H1 (cell line): ENCODE measurements around the gene PSORS1C2. TPM values are rescaled to one million over a fixed set of nuclear protein-coding genes. Genes with fewer than 3 reads are reported as not detected.

Experiments used
- CTCF ChIA-PET: fragments of 300-600 bp; sonication (Branson Sonifier 250); formaldehyde crosslinking; loops from one replicate; lab custom pipeline; 2021; ENCODE audit not compliant: partially characterized antibody; lab: Charles Lee
- POLR2A ChIA-PET: fragments of 300-600 bp; sonication (Branson Sonifier 250); formaldehyde crosslinking; loops from one replicate; lab custom pipeline; 2021; ENCODE audit warnings: inconsistent platforms; ENCODE audit not compliant: partially characterized antibody; lab: Charles Lee
- DNase-seq, 2 experiments: peaks; one replicate each; pipeline versions ENCODE4 v3.0.0 to v3.0.0-alpha.2; 2010 to 2022; ENCODE audit warnings: low spot score in 2 of 2, low read depth in 1 of 2, mixed read lengths in 1 of 2
- FAIRE-seq: peaks from 2 replicates; lab custom pipeline; 2011; peaks lifted over from hg19 to GRCh38; lab: Jason Lieb, UNC
- H2AFZ ChIP-seq: 2 replicates; pipeline ENCODE4 v1.8.1; 2012; ENCODE audit warnings: low read length, inconsistent platforms
- H2AK5ac ChIP-seq: 2 replicates; pipeline ENCODE4 v1.6.1; 2013; ENCODE audit warnings: low read depth, low read length
- H2BK120ac ChIP-seq: replicated peaks from 2 replicates; pipeline ENCODE3; 2013; ENCODE audit warnings: low read depth, low read length, inconsistent platforms
- H2BK12ac ChIP-seq: 2 replicates; pipeline ENCODE4 v1.6.1; 2013; ENCODE audit warnings: low read depth, low read length
- H2BK15ac ChIP-seq: 2 replicates; pipeline ENCODE4 v1.6.1; 2013; ENCODE audit warnings: low read length
- H2BK20ac ChIP-seq: 2 replicates; pipeline ENCODE4 v1.6.1; 2013; ENCODE audit warnings: low read length
- H2BK5ac ChIP-seq: 2 replicates; pipeline ENCODE4 v1.6.1; 2013; ENCODE audit warnings: low read depth, low read length
- H3K14ac ChIP-seq: 2 replicates; pipeline ENCODE4 v1.6.1; 2013; ENCODE audit warnings: inconsistent platforms; ENCODE audit not compliant: insufficient read length
- H3K18ac ChIP-seq: 2 replicates; pipeline ENCODE4 v1.6.1; 2013; ENCODE audit warnings: low read length; ENCODE audit errors: extremely low read depth
- H3K23ac ChIP-seq: 2 replicates; pipeline ENCODE4 v1.6.1; 2013; ENCODE audit warnings: inconsistent platforms; ENCODE audit not compliant: insufficient read length
- H3K23me2 ChIP-seq: 2 replicates; pipeline ENCODE4 v1.6.1; 2013; ENCODE audit warnings: low read depth, low read length
- H3K27ac ChIP-seq: 2 replicates; pipeline ENCODE4 v1.6.1; 2011; ENCODE audit warnings: low read depth, low read length, inconsistent platforms
- H3K27me3 ChIP-seq, 4 experiments: replicated peaks in 1 of 4; 1 replicate in 1 of 4; 2 replicates in 3 of 4; pipeline versions ENCODE4 v1.6.1 to v1.8.1; 2011 to 2013; ENCODE audit warnings: low read length in 3 of 4, mild to moderate bottlenecking in 3 of 4, inconsistent platforms in 2 of 4, mixed read lengths in 2 of 4, moderate library complexity in 1 of 4; ENCODE audit not compliant: control insufficient read depth in 3 of 4, insufficient read depth in 3 of 4; ENCODE audit errors: extremely low read depth in 1 of 4
- H3K36me3 ChIP-seq, 4 experiments: 2 replicates each; pipeline versions ENCODE4 v1.6.1 to v1.8.1; 2011 to 2013; ENCODE audit warnings: mild to moderate bottlenecking in 4 of 4, low read length in 3 of 4, moderate library complexity in 2 of 4, control low read depth in 1 of 4, inconsistent platforms in 1 of 4; ENCODE audit not compliant: insufficient read depth in 4 of 4, control insufficient read depth in 2 of 4
- H3K4ac ChIP-seq: replicated peaks from 2 replicates; pipeline ENCODE3; 2013; ENCODE audit warnings: low read length, low read depth, mixed read lengths, inconsistent platforms; ENCODE audit not compliant: insufficient read length
- H3K4me1 ChIP-seq, 4 experiments: replicated peaks in 1 of 4; 1 replicate in 1 of 4; 2 replicates in 3 of 4; pipeline versions ENCODE4 v1.6.1 to v1.8.1; 2011 to 2013; ENCODE audit warnings: low read length in 3 of 4, inconsistent platforms in 2 of 4, mixed read lengths in 1 of 4; ENCODE audit not compliant: insufficient read depth in 4 of 4, control insufficient read depth in 3 of 4
- H3K4me2 ChIP-seq, 2 experiments: 2 replicates each; pipeline versions ENCODE4 v1.6.1 to v1.8.1; 2011 to 2013; ENCODE audit warnings: low read depth in 2 of 2, low read length in 2 of 2, control low read depth in 1 of 2, inconsistent platforms in 1 of 2, mild to moderate bottlenecking in 1 of 2; ENCODE audit not compliant: insufficient read depth in 1 of 2
- H3K4me3 ChIP-seq, 4 experiments: fragments of 200-600, 300-600 bp in 1 of 4; sonication (generic), shearing (Covaris generic), sonication (Bioruptor Twin) in 1 of 4; 2 replicates each; pipeline versions ENCODE4 v1.5.1 to v1.8.1; 2011 to 2016; ENCODE audit warnings: low read length in 4 of 4, low read depth in 3 of 4, control low read depth in 2 of 4, inconsistent platforms in 2 of 4, mild to moderate bottlenecking in 2 of 4, mixed read lengths in 1 of 4, moderate library complexity in 1 of 4; ENCODE audit not compliant: insufficient read depth in 2 of 4; ENCODE audit errors: extremely low read depth in 1 of 4
- H3K56ac ChIP-seq: replicated peaks from 2 replicates; pipeline ENCODE3; 2013; ENCODE audit warnings: low read depth, mild to moderate bottlenecking, mixed read lengths, low read length, inconsistent platforms; ENCODE audit not compliant: insufficient read length
- H3K79me1 ChIP-seq: 2 replicates; pipeline ENCODE4 v1.6.1; 2013; ENCODE audit warnings: low read depth, low read length, control low read depth
- H3K79me2 ChIP-seq, 2 experiments: 2 replicates each; pipeline versions ENCODE4 v1.6.1 to v1.8.1; 2012 to 2013; ENCODE audit warnings: low read length in 2 of 2, mild to moderate bottlenecking in 2 of 2, inconsistent platforms in 1 of 2; ENCODE audit not compliant: insufficient read depth in 2 of 2, control insufficient read depth in 1 of 2
- H3K9ac ChIP-seq, 4 experiments: replicated peaks in 1 of 4; 1 replicate in 1 of 4; 2 replicates in 3 of 4; pipeline versions ENCODE4 v1.6.1 to v1.8.1; 2011 to 2013; ENCODE audit warnings: low read depth in 3 of 4, low read length in 3 of 4, control low read depth in 2 of 4, mild to moderate bottlenecking in 2 of 4, moderate library complexity in 2 of 4, inconsistent platforms in 1 of 4; ENCODE audit errors: extremely low read depth in 1 of 4
- H3K9me3 ChIP-seq, 2 experiments: 2 replicates each; pipeline versions ENCODE4 v1.6.1 to v1.8.1; 2012 to 2013; ENCODE audit warnings: mild to moderate bottlenecking in 2 of 2, moderate library complexity in 2 of 2, control low read depth in 1 of 2, inconsistent platforms in 1 of 2, low read depth in 1 of 2, low read length in 1 of 2, mixed read lengths in 1 of 2; ENCODE audit not compliant: insufficient read depth in 2 of 2
- H4K20me1 ChIP-seq, 2 experiments: replicated peaks in 1 of 2; 2 replicates each; pipeline versions ENCODE3 to v1.8.1; 2011 to 2013; ENCODE audit warnings: inconsistent platforms in 2 of 2, low read length in 2 of 2, mild to moderate bottlenecking in 1 of 2; ENCODE audit not compliant: insufficient read depth in 2 of 2, control insufficient read depth in 1 of 2
- H4K5ac ChIP-seq: 2 replicates; pipeline ENCODE4 v1.6.1; 2013; ENCODE audit warnings: low read length, low read depth, mixed read lengths, inconsistent platforms; ENCODE audit not compliant: insufficient read length
- H4K8ac ChIP-seq: 2 replicates; pipeline ENCODE4 v1.8.0; 2013; ENCODE audit warnings: mild to moderate bottlenecking, moderate library complexity, low read length, inconsistent platforms; ENCODE audit not compliant: insufficient read depth; ENCODE audit errors: extremely low read depth
- H4K91ac ChIP-seq: replicated peaks from 2 replicates; pipeline ENCODE3; 2013; ENCODE audit warnings: low read length, mixed read lengths, inconsistent platforms; ENCODE audit not compliant: insufficient read length
- ASH2L ChIP-seq: fragments of 200-600, 300-600 bp; sonication (generic); IDR thresholded peaks from one replicate; pipeline ENCODE4 v1.7.1; 2017; ENCODE audit warnings: low read length
- EGR1 ChIP-seq: IDR thresholded peaks from 2 replicates; pipeline ENCODE4 v1.6.1; 2011; ENCODE audit warnings: low read depth, low read length, borderline replicate concordance
- KDM1A ChIP-seq: fragments of 200-600, 300-600 bp; sonication (generic); IDR thresholded peaks from 2 replicates; pipeline ENCODE4 v1.7.1; 2016; ENCODE audit warnings: mild to moderate bottlenecking, low read length, borderline replicate concordance
- WGBS, 2 experiments: shearing (Covaris generic) in 1 of 2; methylation state at CpG; one replicate each; pipeline versions ENCODE4 v1.1.6 to v1.1.7; 2013 to 2015; ENCODE audit warnings: low lambda C conversion rate in 2 of 2, mixed read lengths in 2 of 2, inconsistent platforms in 1 of 2, low coverage in 1 of 2, missing lambda C conversion rate in 1 of 2; ENCODE audit not compliant: insufficient replicate concordance in 2 of 2, insufficient coverage in 1 of 2, insufficient read length in 1 of 2; ENCODE audit errors: extremely low coverage in 1 of 2, missing lambda C conversion rate in 1 of 2; 5-methylcytosine and 5-hydroxymethylcytosine counted together
- polyA plus RNA-seq, 7 experiments: library from polyadenylated mRNA; depleted of rRNA in 3 of 7; stranded (reverse) in 5 of 7; unstranded in 2 of 7; fragments of >200 nt in 5 of 7; fragments of 200-250 nt in 2 of 7; gene quantifications; 1 replicate in 5 of 7; 2 replicates in 1 of 7; 4 replicates in 1 of 7; pipeline versions ENCODE4 v1.2.1 to v1.2.3, GENCODE V29; 2011 to 2013; ENCODE audit warnings: missing spikeins in 2 of 7, mixed read lengths in 2 of 7
- total RNA-seq: library from RNA; stranded (reverse); fragmentation: NEBNext Ultra II Directional; extraction: Animal tissue kit (Norgen Biotek cat#: 25700); gene quantifications from 2 replicates; pipeline ENCODE4 v1.2.1, GENCODE V29; 2021

Gene PSORS1C2
- total and polyA plus RNA-seq, 2 of the 8 experiments (the other 6 are each of a cell fraction or from before 2014, with no cell fraction given), result 0.11 TPM; not detected in 1

DNA sequence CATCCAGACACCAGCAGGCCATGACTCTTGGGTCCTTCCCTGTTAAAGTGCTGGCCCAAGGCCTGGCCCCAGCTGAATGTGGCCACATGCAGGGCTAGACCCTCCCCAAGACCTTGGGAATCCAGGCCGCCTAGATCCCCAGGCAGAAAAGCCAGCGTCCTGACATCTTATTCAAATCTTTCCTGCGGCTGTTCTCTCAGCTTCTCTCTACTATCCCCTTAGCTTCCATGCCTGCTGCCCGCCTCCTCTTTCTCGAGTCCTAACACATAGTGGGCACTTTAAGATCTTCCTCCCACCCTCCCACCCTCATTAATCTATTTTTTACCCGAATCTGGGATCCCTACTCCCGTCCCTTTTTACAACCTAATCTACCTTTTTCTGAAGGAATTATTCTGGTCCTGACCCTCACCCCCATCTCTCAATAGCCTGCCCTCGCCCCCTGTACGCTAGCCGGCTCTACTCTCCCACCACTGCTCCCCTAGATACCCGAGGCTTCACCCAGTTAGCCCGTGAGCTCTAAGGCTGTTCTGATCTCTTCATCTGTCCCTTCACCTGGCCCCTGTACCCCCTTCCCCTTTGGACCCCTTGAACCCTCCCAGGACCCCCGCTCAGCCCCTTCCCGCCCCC is 18.8 kb upstream of the PSORS1C2 start, which contains the start of gene CCHCR1:
TSS of gene CCHCR1 (minus strand) at position 290 of the 627 bp plus-strand sequence. CDS start at position 88, 202 bp downstream.
- H4K91ac ChIP-seq, result peak within 1 kb of the TSS; percentile 41
- no peak within 1 kb of the TSS for H4K8ac ChIP-seq
- peak within 1 kb of the TSS; percentile 73 for H2BK15ac ChIP-seq
- peaks cover 2 to 31% (median 5%) of the 10 kb centered on the region in 4 experiments; a peak in 6 of 8 replicates for H3K36me3 ChIP-seq
- H4K20me1 ChIP-seq, result peaks cover 1 to 2% of the 10 kb centered on the region in 2 experiments
- peak; percentile 5 for TF ChIP-seq ASH2L
- TF ChIP-seq EGR1, result no peak
- no peak for TF ChIP-seq KDM1A
- H3K27me3 ChIP-seq, result no peaks in the 10 kb centered on the region
- no peak within 1 kb of the TSS for H3K23ac ChIP-seq
- no peaks in the 10 kb centered on the region for H3K79me1 ChIP-seq
- peaks cover 0 to 22% (median 17%) of the 10 kb centered on the region in 4 experiments; a peak in 6 of 7 replicates for H3K4me1 ChIP-seq
- H3K14ac ChIP-seq, result no peak within 1 kb of the TSS
- DNase-seq, result no peak
- FAIRE-seq, result no peak
- peak within 1 kb of the TSS; percentile 91 for H3K18ac ChIP-seq
- peak within 1 kb of the TSS; percentile 46 to 73 (median 64); a peak in 5 of 7 replicates for H3K9ac ChIP-seq
- ChIA-PET CTCF (interaction anchor here (1.1 to 6.3 kb wide), 11 partner anchors 9 to 74 kb away, joined by 3 to 45 read pairs (median 11); partner anchors contain the start of genes POU5F1 and PSORS1C2), POLR2A (interaction anchor here (61.6 to 68.5 kb wide), 2 partner anchors 10 to 11 kb away, joined by 2251 read pairs; partner anchors contain the start of genes CCHCR1, CDSN, POU5F1 and PSORS1C1)
- no peak within 1 kb of the TSS for H2BK20ac ChIP-seq
- H3K23me2 ChIP-seq, result peaks cover 14% of the 10 kb centered on the region
- H3K56ac ChIP-seq, result peak within 1 kb of the TSS; percentile 36
- H2BK12ac ChIP-seq, result peak within 1 kb of the TSS; percentile 86; the same call in 1 of the 2 replicates
- H3K9me3 ChIP-seq, result no peaks in the 10 kb centered on the region
- peak within 1 kb of the TSS; percentile 89; the same call in 1 of the 2 replicates for H2AK5ac ChIP-seq
- H2BK120ac ChIP-seq, result no peak within 1 kb of the TSS
- no peak within 1 kb of the TSS; the same call in 1 of the 2 replicates for H3K27ac ChIP-seq
- WGBS, 2 experiments, result 21% methylated on average over 10 of the region's 14 CpGs; no CpG with 5 or more reads in 1 of the 2 experiments
- H3K79me2 ChIP-seq, result no peaks in the 10 kb centered on the region
- peak within 1 kb of the TSS; percentile 80 for H4K5ac ChIP-seq
- H2AFZ ChIP-seq, result no peak within 1 kb of the TSS
- H3K4me2 ChIP-seq, result peak within 1 kb of the TSS; percentile 85 to 94
- peak within 1 kb of the TSS; percentile 87 for H3K4ac ChIP-seq
- peak within 1 kb of the TSS; percentile 62 to 76 (median 68) for H3K4me3 ChIP-seq
- H2BK5ac ChIP-seq, result peak within 1 kb of the TSS; percentile 69; the same call in 1 of the 2 replicates
